WTC11 (cell line): ENCODE results near the gene MOB3A. TPM values are rescaled to one million over a fixed set of nuclear protein-coding genes. Genes with fewer than 3 reads are reported as not detected.

Experiments
- ATAC-seq: fragments of 200-7000 bp; cut with Tn5 transposase; 2 replicates; pipeline ENCODE4 v1.10.0; 2021; ENCODE audit warnings: mild to moderate bottlenecking, moderate library complexity
- CTCF ChIA-PET: fragments of 300-600 bp; sonication (Branson Sonifier 250); formaldehyde crosslinking; loops from one replicate; lab custom pipeline; 2021; ENCODE audit warnings: antibody characterized with exemption; lab: Charles Lee
- POLR2A ChIA-PET: fragments of 350-600 bp; sonication (Branson Sonifier 250); formaldehyde crosslinking; loops from one replicate; lab custom pipeline; 2021; ENCODE audit warnings: antibody characterized with exemption; lab: Charles Lee
- DNase-seq: peaks from one replicate; pipeline ENCODE4 v3.0.0; 2021; ENCODE audit warnings: low spot score
- H3K27ac Mint-ChIP-seq: 2 replicates; pipeline ENCODE4 v1.8.0; 2021; ENCODE audit warnings: mixed read lengths
- H3K27me3 Mint-ChIP-seq: 2 replicates; pipeline ENCODE4 v1.8.0; 2021; ENCODE audit warnings: low read depth, mild to moderate bottlenecking, moderate library complexity, mixed read lengths
- H3K36me3 Mint-ChIP-seq: 2 replicates; pipeline ENCODE4 v1.8.0; 2021; ENCODE audit warnings: mixed read lengths
- H3K4me1 Mint-ChIP-seq: 2 replicates; pipeline ENCODE4 v1.8.0; 2022; ENCODE audit warnings: mixed read lengths
- H3K4me3 Mint-ChIP-seq: 2 replicates; pipeline ENCODE4 v1.8.0; 2021; ENCODE audit warnings: mild to moderate bottlenecking, moderate library complexity, mixed read lengths
- H3K9me3 Mint-ChIP-seq: 2 replicates; pipeline ENCODE4 v1.8.0; 2021; ENCODE audit warnings: mixed read lengths
- CREM ChIP-seq: sonication (generic); formaldehyde crosslinking; IDR thresholded peaks from 2 replicates; pipeline ENCODE4 v1.8.1; 2022; ENCODE audit warnings: mild to moderate bottlenecking, missing genetic modification reagents, moderate library complexity
- GTF2I ChIP-seq: fragments of 250-450 bp; sonication (Bioruptor Pico); conservative IDR thresholded peaks from 2 replicates; pipeline ENCODE4 v1.4.0; 2021; ENCODE audit warnings: mild to moderate bottlenecking
- RORB ChIP-seq: fragments of 250-450 bp; sonication (Bioruptor Pico); IDR thresholded peaks from 2 replicates; pipeline ENCODE4 v1.9.0; 2021; ENCODE audit warnings: mild to moderate bottlenecking
- ZBTB21 ChIP-seq: sonication (generic); formaldehyde crosslinking; IDR thresholded peaks from 2 replicates; pipeline ENCODE4 v1.8.1; 2023; ENCODE audit warnings: mild to moderate bottlenecking, missing genetic modification reagents, borderline replicate concordance
- total RNA-seq: library from RNA; stranded (reverse); gene quantifications from 3 replicates; pipeline ENCODE4 v1.2.3, GENCODE V29; 2021
- TF ChIP-seq, protein P1 (sequence below): fragments of 250-450 bp; sonication (Bioruptor Pico); IDR thresholded peaks from 2 replicates; pipeline ENCODE4 v1.9.0; 2021; ENCODE audit warnings: mild to moderate bottlenecking
- TF ChIP-seq, protein P2 (sequence below): sonication (generic); formaldehyde crosslinking; IDR thresholded peaks from 2 replicates; pipeline ENCODE4 v1.8.1; 2023; ENCODE audit warnings: mild to moderate bottlenecking, missing genetic modification reagents
- TF ChIP-seq, protein P3 (sequence below): sonication (generic); formaldehyde crosslinking; IDR thresholded peaks from 2 replicates; pipeline ENCODE4 v1.8.1; 2023; ENCODE audit warnings: mild to moderate bottlenecking, missing genetic modification reagents, borderline replicate concordance
- TF ChIP-seq, protein P4 (sequence below): sonication (generic); formaldehyde crosslinking; IDR thresholded peaks from 2 replicates; pipeline ENCODE4 v1.8.1; 2022; ENCODE audit warnings: low read depth, mild to moderate bottlenecking, moderate library complexity, missing genetic modification reagents, borderline replicate concordance
- TF ChIP-seq, protein P5 (sequence below): fragments of 250-450 bp; sonication (Bioruptor Pico); IDR thresholded peaks from 2 replicates; pipeline ENCODE4 v2.1.2; 2022; ENCODE audit warnings: mild to moderate bottlenecking, moderate library complexity
- TF ChIP-seq, protein P6 (sequence below): sonication (generic); formaldehyde crosslinking; conservative IDR thresholded peaks from 2 replicates; pipeline ENCODE4 v1.8.1; 2023; ENCODE audit warnings: mild to moderate bottlenecking, low read depth, missing genetic modification reagents, moderate library complexity

The MOB3A gene
- total RNA-seq, 1 experiment from 2014 or later = 8.1 TPM

DNA sequence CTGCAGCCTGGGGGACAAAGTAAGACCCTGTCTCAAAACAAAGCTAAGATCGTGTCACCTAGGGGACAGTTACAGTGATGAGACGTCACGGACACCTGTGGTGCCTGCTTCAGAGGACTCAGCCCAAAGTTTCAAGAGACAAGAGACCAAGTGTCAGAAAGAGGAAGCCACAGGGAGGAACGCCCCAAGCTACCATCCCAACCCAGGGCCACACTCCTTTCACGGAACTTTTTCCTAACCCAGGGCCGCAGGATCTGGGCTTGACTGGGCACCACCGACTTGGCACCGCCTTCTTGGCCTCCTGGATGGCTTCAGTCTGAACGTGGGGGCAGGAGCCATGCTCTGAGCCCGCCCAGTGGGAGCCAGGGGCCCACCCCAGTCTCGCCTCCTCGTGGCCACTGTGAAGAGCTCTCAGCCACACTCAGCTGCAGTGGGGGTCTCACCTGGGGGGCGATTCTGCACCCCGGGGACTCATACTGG lies 8.5 kb downstream of the MOB3A start:
- TF ChIP-seq, protein P1, sequence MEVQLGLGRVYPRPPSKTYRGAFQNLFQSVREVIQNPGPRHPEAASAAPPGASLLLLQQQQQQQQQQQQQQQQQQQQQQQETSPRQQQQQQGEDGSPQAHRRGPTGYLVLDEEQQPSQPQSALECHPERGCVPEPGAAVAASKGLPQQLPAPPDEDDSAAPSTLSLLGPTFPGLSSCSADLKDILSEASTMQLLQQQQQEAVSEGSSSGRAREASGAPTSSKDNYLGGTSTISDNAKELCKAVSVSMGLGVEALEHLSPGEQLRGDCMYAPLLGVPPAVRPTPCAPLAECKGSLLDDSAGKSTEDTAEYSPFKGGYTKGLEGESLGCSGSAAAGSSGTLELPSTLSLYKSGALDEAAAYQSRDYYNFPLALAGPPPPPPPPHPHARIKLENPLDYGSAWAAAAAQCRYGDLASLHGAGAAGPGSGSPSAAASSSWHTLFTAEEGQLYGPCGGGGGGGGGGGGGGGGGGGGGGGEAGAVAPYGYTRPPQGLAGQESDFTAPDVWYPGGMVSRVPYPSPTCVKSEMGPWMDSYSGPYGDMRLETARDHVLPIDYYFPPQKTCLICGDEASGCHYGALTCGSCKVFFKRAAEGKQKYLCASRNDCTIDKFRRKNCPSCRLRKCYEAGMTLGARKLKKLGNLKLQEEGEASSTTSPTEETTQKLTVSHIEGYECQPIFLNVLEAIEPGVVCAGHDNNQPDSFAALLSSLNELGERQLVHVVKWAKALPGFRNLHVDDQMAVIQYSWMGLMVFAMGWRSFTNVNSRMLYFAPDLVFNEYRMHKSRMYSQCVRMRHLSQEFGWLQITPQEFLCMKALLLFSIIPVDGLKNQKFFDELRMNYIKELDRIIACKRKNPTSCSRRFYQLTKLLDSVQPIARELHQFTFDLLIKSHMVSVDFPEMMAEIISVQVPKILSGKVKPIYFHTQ = no peak
- TF ChIP-seq GTF2I (CRISPR knock-in tag) = no peak
- TF ChIP-seq, protein P2, sequence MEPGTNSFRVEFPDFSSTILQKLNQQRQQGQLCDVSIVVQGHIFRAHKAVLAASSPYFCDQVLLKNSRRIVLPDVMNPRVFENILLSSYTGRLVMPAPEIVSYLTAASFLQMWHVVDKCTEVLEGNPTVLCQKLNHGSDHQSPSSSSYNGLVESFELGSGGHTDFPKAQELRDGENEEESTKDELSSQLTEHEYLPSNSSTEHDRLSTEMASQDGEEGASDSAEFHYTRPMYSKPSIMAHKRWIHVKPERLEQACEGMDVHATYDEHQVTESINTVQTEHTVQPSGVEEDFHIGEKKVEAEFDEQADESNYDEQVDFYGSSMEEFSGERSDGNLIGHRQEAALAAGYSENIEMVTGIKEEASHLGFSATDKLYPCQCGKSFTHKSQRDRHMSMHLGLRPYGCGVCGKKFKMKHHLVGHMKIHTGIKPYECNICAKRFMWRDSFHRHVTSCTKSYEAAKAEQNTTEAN (CRISPR knock-in tag) = no peak
- TF ChIP-seq RORB = no peak
- no peak for TF ChIP-seq ZBTB21 (CRISPR knock-in tag)
- TF ChIP-seq, protein P3, sequence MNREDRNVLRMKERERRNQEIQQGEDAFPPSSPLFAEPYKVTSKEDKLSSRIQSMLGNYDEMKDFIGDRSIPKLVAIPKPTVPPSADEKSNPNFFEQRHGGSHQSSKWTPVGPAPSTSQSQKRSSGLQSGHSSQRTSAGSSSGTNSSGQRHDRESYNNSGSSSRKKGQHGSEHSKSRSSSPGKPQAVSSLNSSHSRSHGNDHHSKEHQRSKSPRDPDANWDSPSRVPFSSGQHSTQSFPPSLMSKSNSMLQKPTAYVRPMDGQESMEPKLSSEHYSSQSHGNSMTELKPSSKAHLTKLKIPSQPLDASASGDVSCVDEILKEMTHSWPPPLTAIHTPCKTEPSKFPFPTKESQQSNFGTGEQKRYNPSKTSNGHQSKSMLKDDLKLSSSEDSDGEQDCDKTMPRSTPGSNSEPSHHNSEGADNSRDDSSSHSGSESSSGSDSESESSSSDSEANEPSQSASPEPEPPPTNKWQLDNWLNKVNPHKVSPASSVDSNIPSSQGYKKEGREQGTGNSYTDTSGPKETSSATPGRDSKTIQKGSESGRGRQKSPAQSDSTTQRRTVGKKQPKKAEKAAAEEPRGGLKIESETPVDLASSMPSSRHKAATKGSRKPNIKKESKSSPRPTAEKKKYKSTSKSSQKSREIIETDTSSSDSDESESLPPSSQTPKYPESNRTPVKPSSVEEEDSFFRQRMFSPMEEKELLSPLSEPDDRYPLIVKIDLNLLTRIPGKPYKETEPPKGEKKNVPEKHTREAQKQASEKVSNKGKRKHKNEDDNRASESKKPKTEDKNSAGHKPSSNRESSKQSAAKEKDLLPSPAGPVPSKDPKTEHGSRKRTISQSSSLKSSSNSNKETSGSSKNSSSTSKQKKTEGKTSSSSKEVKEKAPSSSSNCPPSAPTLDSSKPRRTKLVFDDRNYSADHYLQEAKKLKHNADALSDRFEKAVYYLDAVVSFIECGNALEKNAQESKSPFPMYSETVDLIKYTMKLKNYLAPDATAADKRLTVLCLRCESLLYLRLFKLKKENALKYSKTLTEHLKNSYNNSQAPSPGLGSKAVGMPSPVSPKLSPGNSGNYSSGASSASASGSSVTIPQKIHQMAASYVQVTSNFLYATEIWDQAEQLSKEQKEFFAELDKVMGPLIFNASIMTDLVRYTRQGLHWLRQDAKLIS (CRISPR knock-in tag) = no peak
- TF ChIP-seq, protein P4, sequence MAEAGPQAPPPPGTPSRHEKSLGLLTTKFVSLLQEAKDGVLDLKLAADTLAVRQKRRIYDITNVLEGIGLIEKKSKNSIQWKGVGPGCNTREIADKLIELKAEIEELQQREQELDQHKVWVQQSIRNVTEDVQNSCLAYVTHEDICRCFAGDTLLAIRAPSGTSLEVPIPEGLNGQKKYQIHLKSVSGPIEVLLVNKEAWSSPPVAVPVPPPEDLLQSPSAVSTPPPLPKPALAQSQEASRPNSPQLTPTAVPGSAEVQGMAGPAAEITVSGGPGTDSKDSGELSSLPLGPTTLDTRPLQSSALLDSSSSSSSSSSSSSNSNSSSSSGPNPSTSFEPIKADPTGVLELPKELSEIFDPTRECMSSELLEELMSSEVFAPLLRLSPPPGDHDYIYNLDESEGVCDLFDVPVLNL (CRISPR knock-in tag) = no peak
- TF ChIP-seq, protein P5, sequence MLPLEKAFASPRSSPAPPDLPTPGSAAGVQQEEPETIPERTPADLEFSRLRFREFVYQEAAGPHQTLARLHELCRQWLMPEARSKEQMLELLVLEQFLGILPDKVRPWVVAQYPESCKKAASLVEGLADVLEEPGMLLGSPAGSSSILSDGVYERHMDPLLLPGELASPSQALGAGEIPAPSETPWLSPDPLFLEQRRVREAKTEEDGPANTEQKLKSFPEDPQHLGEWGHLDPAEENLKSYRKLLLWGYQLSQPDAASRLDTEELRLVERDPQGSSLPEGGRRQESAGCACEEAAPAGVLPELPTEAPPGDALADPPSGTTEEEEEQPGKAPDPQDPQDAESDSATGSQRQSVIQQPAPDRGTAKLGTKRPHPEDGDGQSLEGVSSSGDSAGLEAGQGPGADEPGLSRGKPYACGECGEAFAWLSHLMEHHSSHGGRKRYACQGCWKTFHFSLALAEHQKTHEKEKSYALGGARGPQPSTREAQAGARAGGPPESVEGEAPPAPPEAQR (CRISPR knock-in tag) = no peak
- TF ChIP-seq, protein P6, sequence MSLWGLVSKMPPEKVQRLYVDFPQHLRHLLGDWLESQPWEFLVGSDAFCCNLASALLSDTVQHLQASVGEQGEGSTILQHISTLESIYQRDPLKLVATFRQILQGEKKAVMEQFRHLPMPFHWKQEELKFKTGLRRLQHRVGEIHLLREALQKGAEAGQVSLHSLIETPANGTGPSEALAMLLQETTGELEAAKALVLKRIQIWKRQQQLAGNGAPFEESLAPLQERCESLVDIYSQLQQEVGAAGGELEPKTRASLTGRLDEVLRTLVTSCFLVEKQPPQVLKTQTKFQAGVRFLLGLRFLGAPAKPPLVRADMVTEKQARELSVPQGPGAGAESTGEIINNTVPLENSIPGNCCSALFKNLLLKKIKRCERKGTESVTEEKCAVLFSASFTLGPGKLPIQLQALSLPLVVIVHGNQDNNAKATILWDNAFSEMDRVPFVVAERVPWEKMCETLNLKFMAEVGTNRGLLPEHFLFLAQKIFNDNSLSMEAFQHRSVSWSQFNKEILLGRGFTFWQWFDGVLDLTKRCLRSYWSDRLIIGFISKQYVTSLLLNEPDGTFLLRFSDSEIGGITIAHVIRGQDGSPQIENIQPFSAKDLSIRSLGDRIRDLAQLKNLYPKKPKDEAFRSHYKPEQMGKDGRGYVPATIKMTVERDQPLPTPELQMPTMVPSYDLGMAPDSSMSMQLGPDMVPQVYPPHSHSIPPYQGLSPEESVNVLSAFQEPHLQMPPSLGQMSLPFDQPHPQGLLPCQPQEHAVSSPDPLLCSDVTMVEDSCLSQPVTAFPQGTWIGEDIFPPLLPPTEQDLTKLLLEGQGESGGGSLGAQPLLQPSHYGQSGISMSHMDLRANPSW (CRISPR knock-in tag) = no peak
- no peak for TF ChIP-seq CREM (CRISPR knock-in tag)
- Mint-ChIP-seq H3K4me3 (no peak overlapping the region), H3K4me1 (peaks cover 23% of the 10 kb centered on the region), H3K9me3 (no peaks in the 10 kb centered on the region), H3K27me3 (no peaks in the 10 kb centered on the region), H3K36me3 (no peaks in the 10 kb centered on the region), H3K27ac (no peak overlapping the region)
- ATAC-seq (no peak), DNase-seq (no peak)
- ChIA-PET POLR2A (interaction anchor here (0.6 kb wide), 1 partner anchor 67 kb away, joined by 3 read pairs; no protein-coding TSS in a partner anchor), CTCF (interaction anchor here (0.8 to 0.9 kb wide), 2 partner anchors 8 to 68 kb away, joined by 3 read pairs; no protein-coding TSS in a partner anchor)
